ENCODE results near the gene SRP9.

Gene SRP9, protein sequence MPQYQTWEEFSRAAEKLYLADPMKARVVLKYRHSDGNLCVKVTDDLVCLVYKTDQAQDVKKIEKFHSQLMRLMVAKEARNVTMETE

DNA sequence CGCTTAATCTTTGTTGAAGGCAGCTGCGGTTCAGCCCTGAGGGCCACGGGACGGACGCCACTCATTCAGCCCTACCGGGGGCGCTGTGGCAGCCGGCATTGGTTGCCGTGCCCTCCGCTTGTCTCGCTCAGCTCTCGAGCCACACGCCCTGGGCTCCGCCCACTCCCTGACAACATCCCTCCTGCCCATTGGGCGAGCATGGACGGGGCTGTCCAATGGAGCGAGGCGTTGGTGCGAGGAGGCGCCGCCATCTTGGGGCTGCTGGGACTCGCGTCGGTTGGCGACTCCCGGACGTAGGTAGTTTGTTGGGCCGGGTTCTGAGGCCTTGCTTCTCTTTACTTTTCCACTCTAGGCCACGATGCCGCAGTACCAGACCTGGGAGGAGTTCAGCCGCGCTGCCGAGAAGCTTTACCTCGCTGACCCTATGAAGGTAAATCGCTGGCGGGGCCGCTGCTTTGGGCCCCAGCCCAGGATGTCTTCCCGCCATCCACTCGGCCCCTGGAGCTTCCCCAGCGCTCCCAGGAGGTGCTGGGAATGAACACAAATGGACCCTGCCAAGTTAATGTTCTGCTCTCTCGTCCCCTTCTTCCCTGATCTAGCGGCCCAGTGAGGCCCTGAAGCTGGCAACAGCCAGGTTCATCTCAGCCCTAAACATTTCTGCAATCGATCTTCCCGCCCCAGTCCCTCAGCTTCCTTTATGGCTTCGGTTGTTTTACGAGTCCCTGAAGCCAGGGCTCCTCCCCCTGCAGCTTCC lies at the start of gene SRP9:
Gene SRP9 (plus strand): TSS at position 244 of the 754 bp plus-strand sequence. CDS start 115 bp downstream, at position 359.
- DNase-seq (ENCODE audit: low spot score) = peak; percentile 96

DNA sequence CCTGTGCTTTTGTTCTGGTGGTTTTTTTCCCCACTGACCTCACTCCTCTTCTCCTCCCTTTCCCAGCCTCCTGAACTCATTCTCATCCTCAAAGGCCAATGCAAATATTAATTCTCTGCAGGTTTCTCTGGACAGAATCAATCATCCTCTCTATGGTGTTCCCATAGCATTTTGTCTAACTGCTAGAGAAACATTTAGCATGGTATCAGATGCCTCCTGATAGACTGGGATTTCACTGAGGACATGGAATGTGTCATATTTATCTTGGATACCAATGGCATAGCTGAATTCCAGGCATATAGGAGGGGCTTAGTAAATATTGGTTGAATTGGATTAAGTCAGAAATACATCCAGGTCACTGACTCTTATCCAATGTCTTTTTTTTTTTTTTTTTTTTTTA lies 46.1 kb upstream of the SRP9 start:
- no peak for DNase-seq (ENCODE audit: low spot score)

DNA sequence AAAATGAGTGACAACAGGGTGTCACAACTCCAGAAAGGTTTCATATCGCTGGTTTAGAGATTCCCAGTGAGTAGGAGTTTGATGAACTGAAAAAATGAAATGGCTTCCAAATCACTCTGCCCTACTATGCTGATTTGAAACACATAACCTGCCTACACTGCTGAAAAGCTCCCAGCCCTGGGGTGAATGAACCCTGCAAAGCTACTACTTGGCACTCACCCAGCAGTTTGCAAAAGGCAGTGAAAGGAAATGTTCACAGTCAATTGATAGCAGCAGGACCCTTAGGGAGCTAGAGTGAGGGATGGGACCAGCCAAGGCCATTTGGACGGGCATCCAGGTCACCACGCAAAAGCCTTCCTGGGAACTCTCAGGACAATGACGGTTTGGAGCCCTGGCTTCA lies 44.4 kb upstream of the SRP9 start:
- no peak for DNase-seq (ENCODE audit: low spot score)

DNA sequence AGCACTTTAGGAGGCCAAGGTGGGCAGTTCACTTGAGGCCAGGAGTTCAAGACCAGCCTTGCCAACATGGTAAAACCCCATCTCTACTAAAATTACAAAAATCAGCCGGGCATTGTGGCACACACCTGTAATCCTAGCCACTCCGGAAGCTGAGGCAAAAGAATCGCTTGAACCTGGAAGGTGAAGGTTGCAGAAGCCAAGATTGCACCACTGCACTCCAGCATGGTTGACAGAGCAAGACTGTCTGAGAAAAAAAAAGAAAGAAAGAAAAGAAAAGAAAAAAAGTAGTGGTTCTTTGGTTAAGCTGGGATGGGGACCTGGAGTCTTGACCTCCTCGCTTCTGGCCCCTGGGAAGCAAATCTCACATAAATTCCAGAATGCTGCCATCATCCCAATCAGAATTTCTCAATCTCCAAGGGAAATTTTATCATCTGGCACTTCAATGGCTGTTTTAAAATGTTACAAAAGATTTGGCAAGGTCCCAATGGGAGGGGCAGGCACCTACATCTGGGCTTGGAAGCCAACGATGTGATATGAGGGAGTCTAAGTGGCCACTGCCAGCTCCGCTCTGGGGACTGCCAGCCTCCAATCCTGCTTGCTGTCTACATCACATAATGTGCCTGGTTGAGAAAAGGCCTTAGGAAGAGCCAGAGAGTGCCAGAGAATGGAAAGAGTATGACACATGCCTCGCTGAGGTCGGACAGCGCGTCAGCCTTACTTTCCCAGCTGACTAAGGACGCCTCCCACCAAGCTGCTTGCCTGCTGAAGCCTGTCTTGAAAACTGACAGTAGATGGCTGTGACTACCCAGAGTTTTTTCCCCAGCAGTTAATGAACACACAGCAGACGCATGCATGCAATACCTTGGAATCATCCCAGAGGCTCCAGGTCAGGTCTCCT lies 42.1 kb upstream of the SRP9 start:
- DNase-seq (ENCODE audit: low spot score) = no peak

DNA sequence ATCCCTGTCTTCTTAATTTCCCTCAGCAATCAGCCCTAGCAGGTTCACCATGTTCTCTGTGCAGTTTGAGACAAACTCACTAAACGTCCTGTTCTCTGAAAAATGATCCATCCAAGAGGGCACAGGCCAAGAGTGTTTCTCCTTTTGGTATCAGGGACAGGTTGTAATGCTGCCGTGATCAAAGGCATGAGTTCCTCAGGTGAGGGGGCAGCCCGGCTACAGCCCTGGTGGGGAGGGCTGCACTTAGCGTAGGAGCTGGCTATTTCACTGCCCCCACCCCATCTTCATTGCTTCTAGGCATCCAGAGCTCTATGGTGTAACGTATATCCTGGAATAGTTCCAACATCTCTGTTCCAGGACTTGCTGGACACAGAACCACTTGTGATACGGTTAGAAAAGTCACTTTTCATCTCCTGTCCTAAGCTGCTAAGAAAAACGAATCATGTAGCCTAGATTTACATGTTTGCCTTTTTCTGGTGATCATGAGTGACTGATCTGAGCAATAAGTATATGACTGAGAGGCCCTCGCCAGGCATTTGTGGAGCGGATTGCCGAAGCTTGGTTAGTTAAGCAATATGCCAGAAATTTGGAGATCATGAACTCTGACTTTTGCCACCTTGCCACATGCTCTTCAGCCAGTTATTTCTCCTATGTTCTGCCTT lies 41.1 kb upstream of the SRP9 start:
- no peak for DNase-seq (ENCODE audit: low spot score)

DNA sequence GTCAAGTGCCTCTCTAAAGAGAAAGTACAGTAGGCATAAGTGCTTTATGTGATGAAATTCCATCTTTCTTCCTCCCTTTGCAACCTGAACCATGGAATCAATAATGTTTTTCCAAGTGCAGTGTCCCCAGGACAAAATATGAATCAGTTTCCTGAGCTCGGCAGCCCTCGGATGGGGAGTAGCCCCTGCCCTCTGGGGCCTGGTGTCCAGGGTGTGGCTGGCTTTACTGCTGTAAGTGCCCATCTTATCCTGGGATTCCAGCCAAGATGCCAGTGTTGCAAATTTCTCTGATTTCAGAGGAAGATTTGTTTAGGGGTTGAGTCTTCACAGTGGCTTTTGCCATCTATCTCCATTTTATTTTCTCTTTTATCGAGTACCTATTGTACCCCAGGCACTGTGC lies 40.5 kb upstream of the SRP9 start:
- DNase-seq (ENCODE audit: low spot score) = no peak

DNA sequence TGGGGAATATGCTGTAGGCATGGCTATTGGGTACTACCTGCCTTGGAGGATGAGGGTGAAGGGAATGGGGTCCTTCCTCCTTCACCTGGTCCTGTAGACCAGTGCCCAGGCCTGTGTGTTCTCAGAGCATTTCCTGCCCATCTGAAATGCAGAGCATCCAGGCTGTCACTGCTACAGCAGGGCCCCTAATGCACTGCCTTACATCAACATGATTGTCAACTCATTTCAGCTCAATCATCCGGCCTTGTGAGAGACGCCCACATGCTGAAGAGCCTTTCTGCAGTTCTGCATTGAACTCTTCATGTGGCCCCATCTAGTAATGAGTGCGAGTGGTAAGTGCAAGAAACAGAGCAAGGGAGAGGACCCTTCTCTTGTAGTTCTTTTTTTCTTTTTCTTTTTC lies 39.8 kb upstream of the SRP9 start:
- no peak for DNase-seq (ENCODE audit: low spot score)

DNA sequence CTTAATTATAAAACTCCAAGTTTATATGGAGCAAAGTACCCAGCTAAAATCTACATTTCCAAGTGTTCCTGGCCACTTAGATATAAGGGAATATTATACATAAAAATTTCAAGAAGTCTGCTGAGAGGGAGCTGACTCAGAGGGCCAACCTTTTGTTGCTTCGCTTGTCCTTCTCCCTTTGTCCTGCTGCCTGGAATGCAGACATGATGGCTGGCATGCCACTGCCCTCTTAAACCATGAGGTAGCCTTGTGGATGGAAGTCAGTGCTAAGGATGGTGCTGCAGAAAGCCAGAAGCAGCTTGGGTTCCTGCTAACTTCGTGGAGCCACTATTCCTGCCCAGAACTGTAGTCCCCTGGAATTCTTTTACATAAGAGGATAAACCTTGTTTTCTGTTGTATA lies 38.9 kb upstream of the SRP9 start:
- no peak for DNase-seq (ENCODE audit: low spot score)

DNA sequence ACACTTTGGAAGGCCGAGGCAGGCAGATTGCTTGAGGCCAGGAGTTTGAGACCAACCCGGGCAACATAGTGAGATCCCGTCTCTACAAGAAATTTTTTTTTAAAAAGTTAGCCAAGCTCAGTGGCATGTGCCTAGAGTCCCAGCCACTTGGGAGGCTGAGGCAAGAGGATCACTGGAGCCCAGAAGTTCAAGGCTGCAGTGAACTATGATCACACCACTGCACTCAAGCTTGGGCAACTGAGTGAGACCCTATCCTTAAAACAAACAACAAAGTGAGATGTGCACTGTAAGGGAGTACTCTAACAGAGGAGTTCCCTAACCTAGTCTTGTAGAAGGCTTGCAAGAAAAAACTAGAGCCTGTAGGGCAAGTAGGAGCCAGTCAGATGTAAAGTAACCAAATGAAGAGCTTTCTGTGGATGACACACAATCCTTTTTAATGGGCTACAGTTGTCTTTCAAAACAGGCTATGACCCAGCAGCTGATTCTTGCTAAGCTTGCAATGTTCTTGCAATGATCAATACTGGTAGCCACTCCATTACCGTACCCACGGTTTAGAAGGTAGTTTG lies 38.0 kb upstream of the SRP9 start:
- DNase-seq (ENCODE audit: low spot score) = no peak

DNA sequence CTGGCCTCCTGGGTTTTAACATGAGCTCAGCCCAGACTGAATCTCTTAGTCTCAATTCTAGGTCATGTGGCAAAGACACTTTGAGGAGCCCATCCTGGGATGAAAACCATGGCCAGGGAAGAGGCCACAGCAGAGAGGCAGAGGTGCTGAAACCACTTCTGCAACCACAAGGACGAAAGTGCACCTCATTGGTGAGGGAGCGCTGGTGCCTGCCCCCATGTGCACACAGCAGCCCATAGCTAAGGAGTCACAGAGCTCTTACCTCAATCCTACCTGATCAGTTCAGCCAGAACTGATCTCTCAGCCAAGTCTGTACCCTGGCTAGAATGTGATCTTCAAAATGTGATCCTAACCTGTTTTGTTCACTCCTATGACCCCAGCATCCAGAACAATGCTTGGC lies 32.9 kb upstream of the SRP9 start:
- DNase-seq (ENCODE audit: low spot score) = no peak

DNA sequence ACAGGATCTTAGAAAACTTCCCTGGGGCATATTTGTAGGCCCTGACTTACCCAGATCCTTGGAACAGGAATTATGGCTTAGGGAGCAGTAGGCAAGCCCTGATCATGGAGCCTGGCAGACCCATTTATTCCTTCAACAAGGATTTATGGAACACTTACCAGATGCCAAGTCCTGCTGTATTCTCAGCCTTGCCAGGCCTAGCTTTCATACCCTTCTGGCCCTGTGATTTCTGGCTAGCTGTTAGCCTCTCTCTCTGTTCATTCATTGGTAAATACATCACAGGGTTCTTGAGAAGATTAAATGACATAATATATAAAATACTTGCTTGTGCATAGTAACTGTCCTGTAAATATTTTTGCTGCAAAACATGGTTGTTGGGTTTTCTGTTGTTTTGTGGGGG lies 32.4 kb upstream of the SRP9 start:
- DNase-seq (ENCODE audit: low spot score) = no peak

DNA sequence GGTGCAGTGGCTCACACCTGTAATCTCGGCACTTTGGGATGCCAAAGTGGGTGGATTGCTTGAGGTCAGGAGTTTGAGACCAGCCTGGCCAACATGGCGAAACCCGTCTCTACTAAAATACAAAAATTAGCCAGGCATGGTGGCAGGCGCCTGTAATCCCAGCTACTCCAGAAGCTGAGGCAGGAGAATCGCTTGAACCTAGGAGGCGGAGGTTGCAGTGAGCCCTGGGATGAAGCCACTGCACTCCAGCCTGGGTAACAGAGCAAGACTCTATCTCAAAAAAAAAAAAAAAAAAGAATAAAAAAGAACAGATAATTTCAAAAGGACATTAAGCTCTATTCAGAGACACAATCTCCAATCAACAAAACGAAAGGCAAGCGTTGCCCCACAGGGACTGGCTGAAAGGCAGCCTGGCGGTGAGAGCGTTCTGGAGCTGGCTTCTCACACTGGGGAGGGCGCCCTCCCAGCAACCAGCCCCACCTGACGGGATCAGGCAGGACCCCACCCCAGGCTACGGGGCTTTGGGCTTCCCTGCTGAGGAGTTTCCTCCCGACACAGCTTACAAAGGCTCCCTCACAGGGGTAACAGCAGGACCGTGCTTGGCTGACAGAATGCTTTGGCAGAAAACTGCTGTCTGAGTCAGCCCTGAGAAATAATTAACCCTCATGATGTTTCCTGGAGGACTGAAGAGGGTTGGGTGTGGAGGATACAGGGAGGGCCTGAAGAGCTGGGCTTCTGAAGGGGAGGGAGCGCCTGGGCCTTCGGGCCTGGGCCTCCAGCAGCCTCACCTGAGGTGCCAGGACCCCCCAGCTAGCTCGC lies 31.1 kb upstream of the SRP9 start:
- DNase-seq (ENCODE audit: low spot score) = no peak

DNA sequence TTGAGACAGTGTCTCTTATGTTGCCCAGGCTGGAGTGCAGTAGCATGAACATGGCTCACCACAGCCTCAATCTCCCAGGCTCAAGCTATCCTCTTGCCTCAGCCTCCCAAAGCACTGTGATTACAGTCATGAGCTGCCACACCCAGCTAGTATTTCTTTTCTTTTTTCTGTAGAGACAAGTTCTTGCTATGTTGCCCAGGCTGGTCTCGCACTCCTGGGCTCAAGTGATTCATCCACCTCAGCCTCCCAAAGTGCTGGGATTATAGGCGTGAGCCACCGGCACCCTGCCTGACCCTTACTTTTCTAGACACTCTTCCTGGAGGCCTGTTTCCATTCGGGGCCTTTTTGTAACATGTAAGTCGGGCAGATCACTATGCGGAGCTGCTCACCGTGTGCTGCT lies 30.1 kb upstream of the SRP9 start:
- DNase-seq (ENCODE audit: low spot score) = no peak

DNA sequence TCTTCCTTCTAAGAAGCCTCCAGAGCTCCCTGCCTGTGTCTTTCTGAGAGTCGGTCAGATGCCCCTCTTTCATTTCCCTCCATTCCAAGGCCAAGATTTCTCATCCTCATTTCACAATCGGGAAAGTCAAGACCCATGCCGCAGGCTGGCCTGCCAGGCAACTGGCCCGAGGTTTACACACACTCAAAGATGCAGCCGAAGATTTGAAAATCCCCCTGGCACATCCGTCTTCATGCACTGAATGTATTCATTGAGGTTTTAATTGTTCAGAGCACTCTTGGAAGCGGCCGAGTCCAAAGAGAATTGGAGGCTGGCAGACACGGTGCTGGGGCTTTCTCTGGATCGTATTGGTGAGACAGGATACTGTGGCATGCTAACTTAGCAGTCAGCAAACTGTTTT lies 29.1 kb upstream of the SRP9 start:
- DNase-seq (ENCODE audit: low spot score) = no peak

DNA sequence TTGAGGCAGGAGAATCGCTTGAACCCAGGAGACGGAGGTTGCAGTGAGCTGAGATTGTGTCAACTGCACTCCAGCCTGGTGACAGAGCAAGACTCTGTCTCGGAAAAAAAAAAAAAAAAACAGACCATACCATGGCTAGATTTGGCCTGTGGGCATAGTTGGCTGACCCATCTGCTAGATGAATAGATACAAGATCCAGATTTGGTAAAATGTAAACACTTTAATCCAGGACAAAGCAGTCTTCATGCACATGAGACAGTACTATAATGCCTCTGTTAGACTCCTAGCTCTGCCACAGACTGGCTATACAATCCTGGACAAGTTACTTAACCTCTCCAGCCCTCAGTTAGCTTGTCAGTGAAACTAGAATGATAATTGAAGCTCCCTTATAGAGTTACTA lies 27.9 kb upstream of the SRP9 start:
- DNase-seq (ENCODE audit: low spot score) = no peak

DNA sequence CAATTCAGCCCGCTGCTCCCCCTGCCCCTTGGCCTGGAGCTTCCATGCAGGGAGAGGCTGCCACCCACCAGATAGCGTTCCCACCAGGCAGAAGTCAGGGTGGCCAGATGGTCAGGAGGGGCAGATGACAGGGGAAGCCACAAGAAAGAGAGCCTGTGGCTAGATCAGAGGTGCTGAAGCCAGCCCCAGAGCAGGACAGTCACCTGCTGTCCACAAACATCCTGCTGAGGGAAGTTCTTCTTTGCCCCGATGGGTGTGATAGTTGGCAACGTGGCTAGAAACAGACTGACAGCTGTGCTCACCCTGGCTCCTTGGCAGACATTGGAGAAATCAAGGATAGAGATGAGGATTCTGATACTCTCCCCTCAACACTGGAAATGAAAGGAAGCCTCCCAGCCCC lies 27.2 kb upstream of the SRP9 start:
- no peak for DNase-seq (ENCODE audit: low spot score)

DNA sequence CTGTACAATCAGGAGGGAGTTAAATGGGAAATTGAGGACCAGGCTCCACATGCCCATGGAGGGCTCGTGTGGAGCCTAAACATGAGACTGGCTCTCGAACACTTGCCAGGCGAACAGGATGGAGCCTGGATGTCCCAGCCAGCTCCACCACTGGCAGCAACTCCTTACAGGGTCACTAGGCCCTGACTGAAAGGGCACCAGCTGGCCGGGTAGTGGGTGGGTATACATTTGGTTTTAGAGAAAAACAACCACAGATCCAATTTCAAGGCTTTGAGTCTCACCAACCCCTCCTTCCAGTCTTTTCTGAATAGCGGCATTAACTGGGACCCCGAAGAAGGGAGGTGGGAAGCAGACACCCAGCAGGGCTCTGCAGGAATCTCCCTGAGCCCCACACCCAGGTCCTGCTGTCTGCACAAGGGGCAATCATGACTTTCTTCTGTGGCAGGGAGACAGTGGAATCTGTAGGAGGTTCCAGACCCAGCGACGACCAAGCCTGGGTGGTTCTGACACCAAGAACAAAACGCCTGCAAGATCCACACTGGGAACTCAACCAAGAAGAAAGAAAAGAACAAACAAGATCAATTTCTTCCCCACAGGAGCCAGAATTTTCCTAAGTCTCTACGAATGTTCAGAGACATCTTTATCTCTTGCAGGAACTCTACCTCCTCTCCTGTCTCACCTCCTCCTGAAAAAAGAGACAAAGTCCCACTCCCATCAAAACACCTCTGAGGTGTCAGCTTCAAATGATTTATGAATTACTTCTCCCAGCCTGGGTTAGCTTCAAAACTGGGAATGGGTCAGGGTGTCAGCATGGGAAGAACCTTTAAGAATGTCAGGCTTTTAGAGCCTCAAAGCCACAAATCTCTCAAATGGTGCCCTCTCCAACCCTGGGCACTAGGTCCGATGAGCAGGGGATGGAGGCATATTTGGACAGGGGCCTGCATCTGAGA lies 26.5 kb upstream of the SRP9 start:
- no peak for DNase-seq (ENCODE audit: low spot score)

DNA sequence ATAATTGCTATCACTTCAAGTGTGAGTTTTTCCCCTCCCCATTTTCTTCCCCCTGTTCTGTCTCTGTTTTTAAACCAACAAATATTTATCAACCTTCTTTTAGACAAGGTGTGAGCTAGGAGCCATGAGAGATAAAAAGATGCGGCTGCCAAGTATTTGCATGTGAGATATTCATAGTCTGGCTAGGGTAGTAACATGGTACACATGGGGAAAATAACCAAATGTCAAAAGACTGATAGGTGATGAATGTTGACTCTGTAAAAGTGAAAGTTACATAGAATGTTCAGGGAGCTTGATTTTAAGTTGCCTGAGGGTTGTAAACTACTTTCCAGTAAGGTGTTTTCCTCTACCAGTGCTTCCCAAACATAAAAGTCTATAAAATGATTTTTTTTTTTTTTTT lies 25.4 kb upstream of the SRP9 start:
- peak; percentile 73 for DNase-seq (ENCODE audit: low spot score)

DNA sequence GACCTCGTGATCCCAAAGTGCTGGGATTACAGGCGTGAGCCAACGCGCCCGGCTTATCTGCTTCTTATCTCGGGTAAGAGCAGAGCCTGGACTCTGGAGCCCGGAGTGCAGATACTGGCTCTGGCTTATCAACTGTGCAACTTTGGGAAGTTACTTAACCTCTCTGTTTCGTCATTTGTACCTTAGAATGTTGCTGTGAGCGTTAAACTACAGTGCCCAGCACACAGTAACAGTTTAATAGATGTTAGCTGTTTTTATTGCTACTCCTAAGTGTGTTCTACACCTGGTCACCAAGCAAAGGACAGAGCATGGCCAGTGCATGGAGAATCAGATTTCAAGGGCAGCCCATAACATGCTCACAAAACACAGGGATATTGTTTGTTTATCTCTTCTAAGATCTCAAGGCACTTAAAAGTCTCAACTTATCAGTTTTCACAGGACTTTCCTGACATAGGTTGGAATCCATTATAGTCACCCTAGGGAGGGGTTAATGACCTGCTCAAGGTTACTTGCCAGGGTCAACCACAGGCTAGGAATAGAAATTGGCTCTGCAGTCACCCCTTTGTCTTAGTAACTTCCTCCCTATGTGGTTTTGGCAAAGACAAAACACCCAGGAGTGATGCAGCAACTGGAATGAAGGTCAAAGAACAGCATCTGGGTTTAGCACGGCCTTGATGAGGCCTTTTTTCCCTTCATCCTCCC lies 22.5 kb upstream of the SRP9 start:
- no peak for DNase-seq (ENCODE audit: low spot score)

Measured in germinal center (tissue), 1 donor.